D721Med (cell line): ENCODE measurements around the gene CD6.
"Not testable (repeated sequence)": the region's sequence is repeated elsewhere in the genome, so short reads cannot be mapped to it uniquely, and the experiment has no call there.

Source experiments
- DNase-seq: peaks from one replicate; pipeline ENCODE4 v3.0.0; 2011; ENCODE audit warnings: low spot score; ENCODE audit not compliant: insufficient read length
- FAIRE-seq: peaks from 2 replicates; lab custom pipeline; 2011; peaks lifted over from hg19 to GRCh38; lab: Jason Lieb, UNC
- TF ChIP-seq, protein P1 (sequence below): IDR thresholded peaks from 2 replicates; pipeline ENCODE4 v1.5.1; 2012; ENCODE audit warnings: mild to moderate bottlenecking, control low read depth; ENCODE audit not compliant: insufficient read depth; ENCODE audit errors: missing control alignments

The CD6 gene

DNA sequence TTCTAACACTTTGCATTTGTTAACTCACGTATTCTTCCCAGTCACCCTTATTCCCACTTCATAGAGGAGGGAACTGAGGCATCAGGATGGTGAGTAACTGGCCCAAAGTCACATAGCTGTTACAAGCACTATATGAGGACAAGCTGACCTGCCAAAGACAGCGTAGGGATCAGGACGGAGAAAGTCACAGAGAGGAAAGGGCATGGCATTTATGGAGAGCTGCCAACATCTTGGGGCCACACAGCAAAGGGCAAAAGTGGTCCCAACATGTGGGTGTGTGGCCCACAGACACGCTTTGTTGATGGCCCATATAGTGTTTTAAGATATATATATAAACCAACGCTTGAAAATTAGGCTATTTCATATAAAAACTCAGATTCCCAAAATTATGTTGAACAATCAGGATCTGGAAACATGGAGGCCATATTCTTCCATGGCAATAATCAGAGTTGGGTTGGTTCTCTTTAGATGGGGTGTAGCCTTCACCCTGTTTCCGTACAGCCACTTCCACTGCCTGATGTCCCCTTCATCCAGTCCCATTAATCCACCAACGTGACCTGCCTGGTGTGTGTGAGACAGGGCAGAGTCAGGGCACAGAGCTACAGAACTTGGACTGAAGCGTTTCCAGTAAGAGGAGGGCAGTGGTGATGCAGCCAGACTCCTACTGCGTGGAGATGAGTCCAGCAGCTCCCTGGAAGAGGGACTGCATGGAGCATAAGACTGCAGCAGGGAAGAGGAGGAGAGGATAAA, 90.9 kb downstream of the CD6 start:
- no peak for DNase-seq
- FAIRE-seq = no peak
- TF ChIP-seq, protein P1, sequence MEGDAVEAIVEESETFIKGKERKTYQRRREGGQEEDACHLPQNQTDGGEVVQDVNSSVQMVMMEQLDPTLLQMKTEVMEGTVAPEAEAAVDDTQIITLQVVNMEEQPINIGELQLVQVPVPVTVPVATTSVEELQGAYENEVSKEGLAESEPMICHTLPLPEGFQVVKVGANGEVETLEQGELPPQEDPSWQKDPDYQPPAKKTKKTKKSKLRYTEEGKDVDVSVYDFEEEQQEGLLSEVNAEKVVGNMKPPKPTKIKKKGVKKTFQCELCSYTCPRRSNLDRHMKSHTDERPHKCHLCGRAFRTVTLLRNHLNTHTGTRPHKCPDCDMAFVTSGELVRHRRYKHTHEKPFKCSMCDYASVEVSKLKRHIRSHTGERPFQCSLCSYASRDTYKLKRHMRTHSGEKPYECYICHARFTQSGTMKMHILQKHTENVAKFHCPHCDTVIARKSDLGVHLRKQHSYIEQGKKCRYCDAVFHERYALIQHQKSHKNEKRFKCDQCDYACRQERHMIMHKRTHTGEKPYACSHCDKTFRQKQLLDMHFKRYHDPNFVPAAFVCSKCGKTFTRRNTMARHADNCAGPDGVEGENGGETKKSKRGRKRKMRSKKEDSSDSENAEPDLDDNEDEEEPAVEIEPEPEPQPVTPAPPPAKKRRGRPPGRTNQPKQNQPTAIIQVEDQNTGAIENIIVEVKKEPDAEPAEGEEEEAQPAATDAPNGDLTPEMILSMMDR = no peak

DNA sequence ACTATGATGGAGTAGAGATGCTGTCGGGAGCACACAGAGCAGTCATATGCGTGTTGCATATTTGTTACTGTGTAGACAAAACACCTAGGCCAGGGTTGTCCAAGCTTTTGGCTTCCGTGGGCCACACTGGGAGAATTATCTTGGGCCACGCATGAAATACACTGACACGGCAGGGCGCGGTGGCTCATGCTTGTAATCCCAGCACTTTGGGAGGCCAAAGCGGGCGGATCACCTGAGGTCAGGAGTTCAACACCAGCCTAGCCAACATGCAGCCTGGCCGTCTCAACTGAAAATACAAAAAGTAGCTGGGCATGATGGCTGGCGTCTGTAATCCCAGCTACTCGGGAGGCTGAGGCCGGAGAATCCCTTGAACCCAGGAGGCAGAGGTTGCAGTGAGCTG, 93.8 kb downstream of the CD6 start:
- not testable (repeated sequence) for FAIRE-seq, DNase-seq

DNA sequence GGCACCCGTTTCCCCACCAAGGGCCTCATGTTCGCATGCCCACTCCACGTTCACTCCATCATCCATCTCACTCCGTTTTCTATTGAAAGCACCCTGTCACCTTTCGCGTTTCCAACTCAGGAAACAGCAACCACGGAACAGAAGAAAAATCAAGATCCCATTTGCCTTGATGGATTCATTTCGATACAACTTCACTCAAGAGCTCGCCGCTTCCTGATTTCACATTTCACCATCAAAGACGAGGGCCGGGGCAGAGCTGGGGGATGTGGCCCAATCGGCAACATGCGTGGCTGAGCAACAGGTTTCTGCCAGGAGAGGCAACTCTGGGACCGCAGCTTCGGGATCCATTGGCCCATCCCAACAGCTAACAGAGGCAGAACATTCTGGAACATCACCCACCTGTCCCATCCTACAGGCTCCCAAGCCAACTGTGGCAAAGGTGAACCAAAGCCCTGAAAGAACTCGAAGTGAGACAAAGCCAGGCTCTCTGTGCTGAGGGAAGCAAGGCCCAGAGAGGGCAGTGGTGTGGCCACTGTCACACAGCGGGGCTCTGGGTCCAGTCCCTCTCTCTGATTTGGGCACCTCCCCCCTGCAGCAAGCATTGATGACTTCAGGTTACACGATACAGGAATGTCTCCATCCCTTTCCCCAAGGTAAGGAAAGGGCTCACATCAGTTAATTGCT, 94.6 kb downstream of the CD6 start:
- TF ChIP-seq, protein P1 = no peak
- DNase-seq (no peak), FAIRE-seq (no peak)

DNA sequence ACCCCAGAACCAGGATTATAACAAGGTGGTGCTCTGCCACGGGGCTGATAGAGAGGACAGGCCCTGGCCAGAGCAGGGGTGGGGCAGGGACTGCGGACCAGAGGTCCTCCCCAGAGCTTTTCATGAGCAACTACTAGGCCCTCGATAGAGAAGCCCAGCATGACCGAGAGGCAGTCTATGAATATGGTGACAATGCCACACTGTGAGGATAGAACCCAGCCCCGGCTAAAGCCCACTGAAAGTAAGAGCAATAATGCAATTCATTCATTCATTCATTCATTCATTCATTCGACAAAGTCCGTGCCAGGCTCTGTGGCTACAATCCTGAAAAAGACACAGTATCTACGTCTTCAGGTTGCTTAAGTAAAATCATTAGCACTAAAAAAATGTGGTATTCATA, 95.2 kb downstream of the CD6 start:
- DNase-seq (no peak), FAIRE-seq (no peak)
- TF ChIP-seq, protein P1 = no peak

DNA sequence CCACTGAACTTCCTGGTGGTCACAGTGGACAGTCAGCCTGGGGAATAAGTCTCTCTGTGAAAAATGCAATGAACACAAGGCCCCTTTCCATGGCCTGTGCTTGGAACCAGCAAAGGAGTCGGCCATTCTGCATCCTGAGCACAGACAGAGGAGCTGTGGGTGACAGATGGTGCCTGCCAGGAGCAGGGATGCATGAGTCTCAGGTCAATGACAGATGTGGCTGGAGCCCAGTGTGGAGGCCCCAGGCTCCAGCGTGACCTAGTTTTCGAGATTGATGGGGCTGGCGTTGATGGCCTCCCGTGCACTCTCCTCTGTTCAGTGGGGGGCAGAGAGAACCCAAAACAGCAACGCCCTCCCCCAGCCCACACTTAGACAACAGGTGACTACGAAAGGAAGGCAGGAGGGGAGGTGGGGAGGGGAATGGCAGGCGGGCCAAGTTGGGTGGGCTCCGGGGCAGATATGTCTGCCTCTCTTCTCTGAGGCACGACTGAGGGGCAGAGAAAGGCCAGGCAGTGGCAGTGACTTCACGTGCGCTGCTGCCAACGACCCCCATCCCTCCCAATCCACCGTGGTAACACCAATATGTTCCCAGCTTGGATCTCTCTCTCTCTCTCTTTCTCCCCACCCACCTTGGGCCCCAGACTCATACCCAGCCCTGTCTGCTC, 96.4 kb downstream of the CD6 start:
- FAIRE-seq (no peak), DNase-seq (no peak)
- TF ChIP-seq, protein P1 = no peak

DNA sequence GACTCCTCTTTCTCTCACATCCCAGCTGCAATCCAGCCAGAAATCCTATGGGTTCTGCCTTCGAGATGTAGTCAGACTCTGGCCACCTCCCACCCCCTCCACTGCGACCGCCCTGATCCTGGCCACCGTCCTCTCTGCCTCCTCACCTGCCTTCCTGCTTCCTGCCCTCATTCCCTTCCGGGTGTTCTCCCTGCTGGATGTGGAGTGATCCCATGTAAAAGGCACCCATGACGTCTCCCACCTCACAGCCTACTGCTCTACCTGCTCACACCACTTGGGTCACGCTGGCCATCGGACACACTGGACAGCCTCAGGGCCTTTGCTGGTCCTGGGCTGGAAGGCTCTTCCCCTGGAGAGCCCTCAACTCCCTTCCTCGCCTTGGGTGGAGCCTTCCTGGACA, 97.1 kb downstream of the CD6 start:
- no peak for FAIRE-seq
- TF ChIP-seq, protein P1 = no peak
- no peak for DNase-seq

DNA sequence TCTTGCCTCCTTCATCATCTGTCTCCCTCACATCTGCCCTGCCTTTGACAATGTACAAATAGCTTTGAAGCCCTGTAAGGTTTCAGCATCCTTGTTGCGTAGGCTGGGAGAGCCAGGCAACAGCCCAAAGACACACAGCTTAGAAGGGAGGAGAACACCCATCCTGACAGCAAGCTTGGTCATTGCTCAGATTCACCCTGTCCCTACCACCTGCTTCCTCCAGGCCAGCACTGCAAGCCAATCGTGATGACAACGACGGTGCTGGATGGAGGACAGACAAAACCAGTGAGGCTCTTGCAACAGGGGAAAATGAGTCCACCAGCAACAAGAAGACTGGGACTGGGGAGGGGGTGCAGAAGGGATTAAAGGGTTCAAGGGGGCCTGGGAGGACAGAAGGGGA, 97.9 kb downstream of the CD6 start:
- DNase-seq (no peak), FAIRE-seq (no peak)
- TF ChIP-seq, protein P1 = no peak
